Astrocyte of the spinal cord (primary cell): ENCODE measurements around the gene SLC1A1.
A peak's percentile ranks its signal among the peaks of the same experiment; 100 is the strongest.
"Not testable (repeated sequence)": the region's sequence is repeated elsewhere in the genome, so short reads cannot be mapped to it uniquely, and the experiment has no call there.

ENCODE experiments used
- DNase-seq: peaks from one replicate; pipeline ENCODE4 v3.0.0; 2011; ENCODE audit warnings: low read depth, low spot score
- H3K4me3 ChIP-seq: 2 replicates; pipeline ENCODE4 v1.5.1; 2011; ENCODE audit warnings: low read depth, mild to moderate bottlenecking, low read length, moderate library complexity
- in situ Hi-C: cut with HindIII; loops from 2 replicates; pipeline ENCODE4 v1.10.0; 2017; ENCODE audit warnings: low sequenced_read_pairs
- TF ChIP-seq, protein P1 (sequence below): IDR thresholded peaks from 2 replicates; pipeline ENCODE4 v1.5.1; 2012; ENCODE audit warnings: low read depth, mild to moderate bottlenecking, low read length, inconsistent platforms

SLC1A1 gene

DNA sequence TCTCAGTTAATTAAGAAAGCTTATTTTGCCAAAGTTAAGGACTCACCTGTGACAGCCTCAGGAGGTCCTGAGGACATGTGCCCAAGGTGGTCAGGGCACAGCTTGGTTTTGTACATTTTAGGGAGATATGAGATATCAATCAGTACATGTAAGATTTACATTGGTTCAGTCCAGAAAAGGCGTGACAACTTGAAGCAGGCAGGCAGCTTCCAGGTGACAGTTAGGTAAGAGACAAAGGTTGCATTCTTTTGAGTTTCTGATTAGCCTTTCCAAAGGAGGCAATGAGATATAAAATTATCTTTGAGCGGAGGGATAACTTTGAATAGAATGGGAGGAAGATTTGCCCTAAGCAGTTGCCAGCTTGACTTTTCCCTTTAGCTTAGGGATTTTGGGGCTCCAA lies 47.8 kb downstream of the SLC1A1 start:
- DNase-seq, result no peak
- in situ Hi-C loops, result no loop called here
- TF ChIP-seq, protein P1, sequence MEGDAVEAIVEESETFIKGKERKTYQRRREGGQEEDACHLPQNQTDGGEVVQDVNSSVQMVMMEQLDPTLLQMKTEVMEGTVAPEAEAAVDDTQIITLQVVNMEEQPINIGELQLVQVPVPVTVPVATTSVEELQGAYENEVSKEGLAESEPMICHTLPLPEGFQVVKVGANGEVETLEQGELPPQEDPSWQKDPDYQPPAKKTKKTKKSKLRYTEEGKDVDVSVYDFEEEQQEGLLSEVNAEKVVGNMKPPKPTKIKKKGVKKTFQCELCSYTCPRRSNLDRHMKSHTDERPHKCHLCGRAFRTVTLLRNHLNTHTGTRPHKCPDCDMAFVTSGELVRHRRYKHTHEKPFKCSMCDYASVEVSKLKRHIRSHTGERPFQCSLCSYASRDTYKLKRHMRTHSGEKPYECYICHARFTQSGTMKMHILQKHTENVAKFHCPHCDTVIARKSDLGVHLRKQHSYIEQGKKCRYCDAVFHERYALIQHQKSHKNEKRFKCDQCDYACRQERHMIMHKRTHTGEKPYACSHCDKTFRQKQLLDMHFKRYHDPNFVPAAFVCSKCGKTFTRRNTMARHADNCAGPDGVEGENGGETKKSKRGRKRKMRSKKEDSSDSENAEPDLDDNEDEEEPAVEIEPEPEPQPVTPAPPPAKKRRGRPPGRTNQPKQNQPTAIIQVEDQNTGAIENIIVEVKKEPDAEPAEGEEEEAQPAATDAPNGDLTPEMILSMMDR, result no peak
- H3K4me3 ChIP-seq, result no peak overlapping the region

DNA sequence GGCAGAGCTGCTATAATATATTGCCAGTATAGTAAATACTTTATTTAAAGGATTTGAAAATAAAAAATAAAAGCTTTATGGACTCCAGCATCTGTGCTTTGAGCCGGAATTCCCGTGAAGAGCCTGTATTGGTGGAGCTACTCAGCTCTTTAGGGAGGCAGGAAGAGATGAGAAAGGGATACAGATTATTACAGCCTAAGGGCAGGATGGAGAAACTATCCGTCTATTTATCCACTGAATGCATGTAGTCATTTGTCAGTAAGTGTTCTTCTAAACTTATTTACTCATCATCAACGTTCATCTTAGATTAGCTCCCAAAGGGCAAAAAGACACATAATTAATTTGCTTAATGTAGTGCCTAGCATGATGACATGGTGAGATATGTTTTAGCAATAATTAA lies 48.4 kb downstream of the SLC1A1 start:
- in situ Hi-C loops, result no loop called here
- no peak for DNase-seq
- H3K4me3 ChIP-seq, result no peak overlapping the region
- TF ChIP-seq, protein P1, result no peak

DNA sequence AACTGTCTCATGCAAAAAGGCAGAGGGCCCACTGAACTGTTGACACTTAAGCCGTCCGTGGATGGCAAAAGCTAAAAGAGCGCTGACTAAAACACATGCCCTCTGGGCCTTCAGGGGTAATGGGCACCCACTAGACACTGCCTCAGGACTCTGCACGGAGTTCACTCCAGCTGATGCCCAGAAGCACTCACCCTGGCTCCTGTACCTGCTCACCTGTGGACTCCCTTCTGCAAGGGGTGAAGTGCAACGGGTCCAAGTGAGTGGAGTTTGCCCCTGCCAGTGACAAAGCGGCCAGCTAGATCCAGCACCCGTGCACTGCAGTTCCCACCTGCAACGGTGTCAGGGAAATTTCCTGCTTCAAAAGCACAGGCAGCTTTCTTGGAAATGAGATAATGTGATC lies 50.2 kb downstream of the SLC1A1 start:
- DNase-seq, result no peak
- TF ChIP-seq, protein P1, result no peak
- in situ Hi-C loops, result no loop called here
- H3K4me3 ChIP-seq, result no peak overlapping the region

DNA sequence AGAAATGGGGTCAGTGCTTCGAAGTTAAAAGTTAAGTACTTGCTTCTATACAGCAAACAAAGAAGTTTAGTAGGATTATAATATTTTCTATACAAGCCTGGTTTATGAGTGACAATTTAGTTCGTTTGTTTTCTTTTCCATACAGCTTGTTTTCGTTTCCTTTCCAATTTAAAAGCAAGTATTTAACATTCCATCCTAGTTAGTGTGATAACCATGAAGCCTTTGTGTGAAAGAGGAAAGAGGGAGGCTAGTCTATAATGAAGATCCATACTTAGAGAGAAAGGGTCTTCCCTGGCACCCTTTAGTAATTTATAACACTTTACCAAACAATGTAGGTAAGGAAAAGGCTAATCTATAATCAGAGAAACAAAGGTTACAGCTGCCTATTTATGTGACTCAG lies 51.0 kb downstream of the SLC1A1 start:
- no peak for DNase-seq
- no peak overlapping the region for H3K4me3 ChIP-seq
- in situ Hi-C loops, result no loop called here
- TF ChIP-seq, protein P1, result no peak

DNA sequence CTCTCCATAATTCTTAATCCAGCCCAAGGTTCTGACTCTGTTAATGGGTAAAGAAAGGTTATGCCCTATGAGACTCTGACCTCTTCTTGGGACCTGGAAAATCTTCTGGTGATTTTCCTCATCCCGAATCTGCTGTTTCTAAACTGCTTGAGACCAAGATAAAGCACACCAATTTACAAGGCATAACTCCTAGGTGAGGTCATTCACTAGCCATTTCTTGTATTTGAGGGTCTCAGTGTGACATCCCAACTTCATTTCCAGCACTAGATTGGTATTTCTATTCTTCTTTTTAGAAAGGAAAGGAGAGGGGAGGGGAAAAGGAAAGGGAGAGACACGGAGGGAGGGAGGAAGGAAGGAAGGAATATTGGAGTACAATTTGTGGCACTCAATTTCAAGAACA lies 51.6 kb downstream of the SLC1A1 start:
- TF ChIP-seq, protein P1, result no peak
- H3K4me3 ChIP-seq, result no peak overlapping the region
- DNase-seq, result no peak
- in situ Hi-C loops, result no loop called here

DNA sequence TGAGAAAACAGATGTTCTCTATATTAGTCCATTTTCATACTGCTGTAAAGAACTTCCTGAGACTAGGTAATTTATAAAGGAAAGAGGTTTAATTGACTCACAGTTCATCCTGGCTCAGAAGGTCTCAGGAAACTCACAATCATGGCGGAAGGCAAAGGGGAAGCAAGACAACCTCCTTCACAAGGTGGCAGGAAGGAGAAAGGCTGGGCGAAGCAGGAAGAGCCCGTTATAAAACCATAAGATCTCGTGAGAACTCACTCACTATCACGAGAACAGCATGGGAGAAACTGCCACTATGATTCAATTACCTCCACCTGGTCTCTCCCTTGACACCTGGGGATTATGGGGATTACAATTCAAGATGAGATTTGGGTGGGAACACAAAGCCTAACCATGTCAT lies 54.4 kb downstream of the SLC1A1 start:
- in situ Hi-C loops, H3K4me3 ChIP-seq, DNase-seq: not testable (repeated sequence)

DNA sequence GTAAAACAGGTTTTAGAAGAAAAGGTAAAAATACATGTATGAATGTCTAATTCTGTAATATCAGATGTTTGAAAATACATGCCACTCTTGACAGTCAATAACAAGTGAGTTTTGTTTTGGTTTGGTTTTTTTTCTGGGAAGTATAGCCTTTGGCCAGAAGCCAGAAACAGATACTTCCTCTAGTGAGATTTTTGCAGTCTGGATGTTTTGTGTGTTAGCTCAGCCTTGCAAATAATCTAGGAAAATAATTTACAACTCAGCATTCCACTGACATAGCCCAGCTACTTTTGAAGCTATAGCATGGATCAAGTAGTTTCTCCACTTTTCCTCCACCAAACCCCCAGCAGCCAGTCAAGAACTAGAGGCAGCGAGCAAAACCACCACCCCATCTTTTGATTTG lies 56.7 kb downstream of the SLC1A1 start:
- DNase-seq, result peak; percentile 52
- no peak overlapping the region for H3K4me3 ChIP-seq
- in situ Hi-C loops, result no loop called here
- TF ChIP-seq, protein P1, result no peak
